ENCODE measurements around the gene OR51I2. TPM values are rescaled to one million over a fixed set of nuclear protein-coding genes. Genes with fewer than 3 reads are reported as not detected.

OR51I2 gene
- total RNA-seq, 1 donor from 2014 or later, result not detected

DNA sequence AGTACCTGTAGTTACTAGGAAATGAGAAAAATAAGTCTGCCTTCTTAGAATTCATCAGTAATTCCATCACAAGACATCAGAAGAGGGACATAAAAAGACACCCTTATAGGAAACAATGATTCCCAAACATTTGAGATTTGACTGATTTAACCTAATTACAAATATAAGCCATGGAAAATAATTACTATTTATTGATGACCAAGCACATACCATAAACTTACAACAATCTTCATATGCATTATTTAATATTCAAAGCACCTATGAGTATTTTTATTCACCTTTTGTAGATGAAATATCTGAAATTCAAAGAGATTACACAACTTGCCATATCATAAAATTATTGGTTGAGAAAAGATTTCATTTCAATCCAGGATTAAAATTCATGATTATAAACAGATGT, 24.8 kb downstream of the OR51I2 start:
- Mint-ChIP-seq H3K4me3 (no peak overlapping the region), H3K27me3 (peaks cover 13% of the 10 kb centered on the region), H3K4me1 (no peaks in the 10 kb centered on the region), H3K9me3 (no peaks in the 10 kb centered on the region), H3K36me3 (ENCODE audit: low read depth) (no peaks in the 10 kb centered on the region), H3K27ac (no peak overlapping the region)
- ChIA-PET POLR2A (no interaction called here), CTCF (no interaction called here)
- DNase-seq (no peak), ATAC-seq (ENCODE audit: low read depth) (no peak)
- TF ChIP-seq, protein P1, sequence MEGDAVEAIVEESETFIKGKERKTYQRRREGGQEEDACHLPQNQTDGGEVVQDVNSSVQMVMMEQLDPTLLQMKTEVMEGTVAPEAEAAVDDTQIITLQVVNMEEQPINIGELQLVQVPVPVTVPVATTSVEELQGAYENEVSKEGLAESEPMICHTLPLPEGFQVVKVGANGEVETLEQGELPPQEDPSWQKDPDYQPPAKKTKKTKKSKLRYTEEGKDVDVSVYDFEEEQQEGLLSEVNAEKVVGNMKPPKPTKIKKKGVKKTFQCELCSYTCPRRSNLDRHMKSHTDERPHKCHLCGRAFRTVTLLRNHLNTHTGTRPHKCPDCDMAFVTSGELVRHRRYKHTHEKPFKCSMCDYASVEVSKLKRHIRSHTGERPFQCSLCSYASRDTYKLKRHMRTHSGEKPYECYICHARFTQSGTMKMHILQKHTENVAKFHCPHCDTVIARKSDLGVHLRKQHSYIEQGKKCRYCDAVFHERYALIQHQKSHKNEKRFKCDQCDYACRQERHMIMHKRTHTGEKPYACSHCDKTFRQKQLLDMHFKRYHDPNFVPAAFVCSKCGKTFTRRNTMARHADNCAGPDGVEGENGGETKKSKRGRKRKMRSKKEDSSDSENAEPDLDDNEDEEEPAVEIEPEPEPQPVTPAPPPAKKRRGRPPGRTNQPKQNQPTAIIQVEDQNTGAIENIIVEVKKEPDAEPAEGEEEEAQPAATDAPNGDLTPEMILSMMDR (IDR thresholded peaks at IDR 0.05), result no peak
- intact Hi-C loops (cut with micrococcal nuclease), result loop anchor here (10.0 kb wide), 1 partner anchor 349 kb away; no protein-coding TSS in a partner anchor

DNA sequence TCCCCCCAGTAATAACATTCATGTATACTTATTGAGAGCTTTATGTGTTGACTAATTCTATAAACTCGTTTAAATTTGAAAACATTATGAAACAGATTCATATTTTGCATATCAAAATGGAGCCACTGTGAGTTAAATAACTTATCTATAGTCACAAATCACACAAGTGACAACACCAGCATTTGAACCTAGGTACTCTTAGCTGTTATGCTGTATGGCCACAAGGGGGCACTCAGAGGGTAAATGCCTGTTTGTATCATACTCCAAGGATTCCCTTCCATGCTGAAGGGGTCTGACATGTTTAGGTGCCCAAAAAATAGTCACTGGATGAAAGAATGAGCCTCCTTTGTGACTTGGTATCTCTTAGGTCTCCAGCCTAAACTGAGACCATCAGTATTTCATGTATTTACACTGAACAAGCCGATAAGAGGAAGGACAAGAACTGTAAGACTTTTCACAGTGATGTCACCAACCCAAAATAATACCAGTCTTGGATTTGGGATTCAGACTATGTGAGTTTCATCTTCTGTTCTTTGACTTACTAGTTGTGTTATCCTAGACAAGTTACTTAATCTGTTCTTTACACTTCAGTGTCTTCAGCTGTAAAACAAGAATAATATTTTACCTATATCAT, 27.2 kb downstream of the OR51I2 start:
- Mint-ChIP-seq H3K4me3 (no peak overlapping the region), H3K27me3 (peaks cover 13% of the 10 kb centered on the region), H3K27ac (no peak overlapping the region), H3K9me3 (no peaks in the 10 kb centered on the region), H3K4me1 (no peaks in the 10 kb centered on the region), H3K36me3 (ENCODE audit: low read depth) (no peaks in the 10 kb centered on the region)
- CTCF ChIA-PET, result interaction anchor here (1.0 to 2.3 kb wide), 8 partner anchors 30 to 415 kb away, joined by 3 to 10 read pairs (median 6); partner anchors contain the start of genes OR52N2 and TRIM5
- TF ChIP-seq, protein P1 (IDR thresholded peaks at IDR 0.05), result no peak
- intact Hi-C loops (cut with micrococcal nuclease), result loop anchor here (1.0 to 10.0 kb wide), 4 partner anchors 236 to 415 kb away; partner anchors contain the start of gene OR52N2
- POLR2A ChIA-PET, result interaction anchor here (0.6 kb wide), 1 partner anchor 333 kb away, joined by 3 read pairs; no protein-coding TSS in a partner anchor
- DNase-seq (no peak), ATAC-seq (ENCODE audit: low read depth) (peak; percentile 52)

DNA sequence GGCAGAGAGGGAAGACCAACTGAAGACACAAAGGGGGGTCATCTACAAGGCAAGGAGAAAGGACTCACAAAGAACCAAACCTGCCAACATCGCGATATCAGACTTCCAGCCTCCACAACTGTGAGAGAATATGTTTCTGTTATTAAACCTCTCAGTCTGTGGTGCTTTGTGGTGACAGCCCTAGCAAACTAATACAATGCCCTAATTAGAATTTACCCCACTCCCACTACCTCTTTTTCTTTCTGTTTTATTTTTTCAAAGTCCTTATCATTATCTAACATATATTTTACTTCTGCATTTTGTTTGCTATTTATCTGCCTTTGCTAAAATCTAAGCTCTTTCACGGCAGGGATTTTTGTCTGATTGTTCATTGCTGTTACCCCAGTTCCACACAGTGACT, 36.9 kb downstream of the OR51I2 start:
- Mint-ChIP-seq H3K4me3 (no peak overlapping the region), H3K4me1 (no peaks in the 10 kb centered on the region), H3K27me3 (peaks cover 2% of the 10 kb centered on the region), H3K9me3 (no peaks in the 10 kb centered on the region), H3K27ac (no peak overlapping the region), H3K36me3 (ENCODE audit: low read depth) (no peaks in the 10 kb centered on the region)
- intact Hi-C loops (cut with micrococcal nuclease), result no loop called here
- ATAC-seq (ENCODE audit: low read depth) (no peak), DNase-seq (no peak)
- ChIA-PET CTCF (no interaction called here), POLR2A (no interaction called here)
- TF ChIP-seq, protein P1 (IDR thresholded peaks at IDR 0.05), result no peak

DNA sequence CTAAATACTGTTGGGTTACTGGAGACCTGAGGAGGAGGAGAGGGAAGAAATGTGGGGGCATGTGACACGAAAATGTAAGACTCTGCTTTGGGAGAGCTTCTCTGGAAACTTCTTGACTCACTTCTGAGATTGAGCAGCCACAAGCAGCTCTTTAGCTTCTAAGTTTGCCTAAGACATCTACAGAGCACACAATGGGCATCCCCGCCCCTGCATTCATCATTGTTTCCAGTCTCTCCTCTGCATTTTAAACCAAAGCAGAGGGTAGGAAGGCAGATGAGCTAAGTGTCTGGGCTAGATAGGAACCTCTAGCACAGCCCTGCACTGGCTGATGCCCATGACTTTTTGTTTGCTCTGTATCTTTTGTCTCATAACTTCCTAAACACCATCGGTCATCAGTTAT, 37.3 kb downstream of the OR51I2 start:
- POLR2A ChIA-PET, result no interaction called here
- TF ChIP-seq, protein P1 (IDR thresholded peaks at IDR 0.05), result no peak
- Mint-ChIP-seq H3K9me3 (no peaks in the 10 kb centered on the region), H3K27me3 (peaks cover 2% of the 10 kb centered on the region), H3K36me3 (ENCODE audit: low read depth) (no peaks in the 10 kb centered on the region), H3K27ac (no peak overlapping the region), H3K4me3 (no peak overlapping the region), H3K4me1 (no peaks in the 10 kb centered on the region)
- no peak for DNase-seq
- intact Hi-C loops (cut with micrococcal nuclease), result no loop called here
- ATAC-seq (ENCODE audit: low read depth), result no peak
- CTCF ChIA-PET, result no interaction called here

DNA sequence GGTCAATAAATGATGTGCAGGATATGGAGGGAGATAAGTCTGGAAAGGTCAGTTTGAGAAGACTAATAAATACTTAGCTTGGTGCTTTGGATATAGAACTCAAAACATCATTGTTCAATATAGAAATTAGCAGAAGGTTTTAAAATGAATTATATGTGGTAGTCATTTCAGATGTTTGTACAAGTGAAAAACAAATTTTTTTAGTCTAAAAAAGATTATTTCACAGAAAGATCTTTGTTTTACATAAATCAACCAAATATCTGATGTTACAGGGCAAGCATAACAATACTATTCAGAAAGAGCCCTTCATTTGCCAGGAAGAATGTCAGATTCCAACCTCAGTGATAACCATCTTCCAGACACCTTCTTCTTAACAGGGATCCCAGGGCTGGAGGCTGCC, 39.3 kb downstream of the OR51I2 start, which contains the start of gene OR52D1:
OR52D1 (plus strand) TSS at position 301 of the 400 bp plus-strand sequence; CDS start at position 323, 22 bp downstream.
- H3K36me3 Mint-ChIP-seq (ENCODE audit: low read depth), result no peaks in the 10 kb centered on the region
- CTCF ChIA-PET, result no interaction called here
- POLR2A ChIA-PET, result no interaction called here
- H3K4me1 Mint-ChIP-seq, result no peaks in the 10 kb centered on the region
- no peaks in the 10 kb centered on the region for H3K9me3 Mint-ChIP-seq
- H3K4me3 Mint-ChIP-seq, result no peak within 1 kb of the TSS
- peaks cover 2% of the 10 kb centered on the region for H3K27me3 Mint-ChIP-seq
- DNase-seq, result no peak
- H3K27ac Mint-ChIP-seq, result no peak within 1 kb of the TSS
- intact Hi-C loops (cut with micrococcal nuclease), result no loop called here
- ATAC-seq (ENCODE audit: low read depth), result no peak
- TF ChIP-seq, protein P1 (IDR thresholded peaks at IDR 0.05), result no peak
